H1 (cell line): ENCODE results near the gene PHACTR1. TPM values are rescaled to one million over a fixed set of nuclear protein-coding genes. Genes with fewer than 3 reads are reported as not detected.

Experiments
- CTCF ChIA-PET: fragments of 300-600 bp; sonication (Branson Sonifier 250); formaldehyde crosslinking; loops from one replicate; lab custom pipeline; 2021; ENCODE audit not compliant: partially characterized antibody; lab: Charles Lee
- POLR2A ChIA-PET: fragments of 300-600 bp; sonication (Branson Sonifier 250); formaldehyde crosslinking; loops from one replicate; lab custom pipeline; 2021; ENCODE audit warnings: inconsistent platforms; ENCODE audit not compliant: partially characterized antibody; lab: Charles Lee
- DNase-seq, 2 experiments: peaks; one replicate each; pipeline versions ENCODE4 v3.0.0 to v3.0.0-alpha.2; 2010 to 2022; ENCODE audit warnings: low spot score in 2 of 2, low read depth in 1 of 2, mixed read lengths in 1 of 2
- FAIRE-seq: peaks from 2 replicates; lab custom pipeline; 2011; peaks lifted over from hg19 to GRCh38; lab: Jason Lieb, UNC
- H2AFZ ChIP-seq: 2 replicates; pipeline ENCODE4 v1.8.1; 2012; ENCODE audit warnings: low read length, inconsistent platforms
- H2AK5ac ChIP-seq: 2 replicates; pipeline ENCODE4 v1.6.1; 2013; ENCODE audit warnings: low read depth, low read length
- H2BK120ac ChIP-seq: replicated peaks from 2 replicates; pipeline ENCODE3; 2013; ENCODE audit warnings: low read depth, low read length, inconsistent platforms
- H2BK12ac ChIP-seq: 2 replicates; pipeline ENCODE4 v1.6.1; 2013; ENCODE audit warnings: low read depth, low read length
- H2BK15ac ChIP-seq: 2 replicates; pipeline ENCODE4 v1.6.1; 2013; ENCODE audit warnings: low read length
- H2BK20ac ChIP-seq: 2 replicates; pipeline ENCODE4 v1.6.1; 2013; ENCODE audit warnings: low read length
- H2BK5ac ChIP-seq: 2 replicates; pipeline ENCODE4 v1.6.1; 2013; ENCODE audit warnings: low read depth, low read length
- H3K14ac ChIP-seq: 2 replicates; pipeline ENCODE4 v1.6.1; 2013; ENCODE audit warnings: inconsistent platforms; ENCODE audit not compliant: insufficient read length
- H3K18ac ChIP-seq: 2 replicates; pipeline ENCODE4 v1.6.1; 2013; ENCODE audit warnings: low read length; ENCODE audit errors: extremely low read depth
- H3K23ac ChIP-seq: 2 replicates; pipeline ENCODE4 v1.6.1; 2013; ENCODE audit warnings: inconsistent platforms; ENCODE audit not compliant: insufficient read length
- H3K23me2 ChIP-seq: 2 replicates; pipeline ENCODE4 v1.6.1; 2013; ENCODE audit warnings: low read depth, low read length
- H3K27ac ChIP-seq: 2 replicates; pipeline ENCODE4 v1.6.1; 2011; ENCODE audit warnings: low read depth, low read length, inconsistent platforms
- H3K27me3 ChIP-seq, 4 experiments: replicated peaks in 1 of 4; 1 replicate in 1 of 4; 2 replicates in 3 of 4; pipeline versions ENCODE4 v1.6.1 to v1.8.1; 2011 to 2013; ENCODE audit warnings: low read length in 3 of 4, mild to moderate bottlenecking in 3 of 4, inconsistent platforms in 2 of 4, mixed read lengths in 2 of 4, moderate library complexity in 1 of 4; ENCODE audit not compliant: control insufficient read depth in 3 of 4, insufficient read depth in 3 of 4; ENCODE audit errors: extremely low read depth in 1 of 4
- H3K36me3 ChIP-seq, 4 experiments: 2 replicates each; pipeline versions ENCODE4 v1.6.1 to v1.8.1; 2011 to 2013; ENCODE audit warnings: mild to moderate bottlenecking in 4 of 4, low read length in 3 of 4, moderate library complexity in 2 of 4, control low read depth in 1 of 4, inconsistent platforms in 1 of 4; ENCODE audit not compliant: insufficient read depth in 4 of 4, control insufficient read depth in 2 of 4
- H3K4ac ChIP-seq: replicated peaks from 2 replicates; pipeline ENCODE3; 2013; ENCODE audit warnings: low read length, low read depth, mixed read lengths, inconsistent platforms; ENCODE audit not compliant: insufficient read length
- H3K4me1 ChIP-seq, 4 experiments: replicated peaks in 1 of 4; 1 replicate in 1 of 4; 2 replicates in 3 of 4; pipeline versions ENCODE4 v1.6.1 to v1.8.1; 2011 to 2013; ENCODE audit warnings: low read length in 3 of 4, inconsistent platforms in 2 of 4, mixed read lengths in 1 of 4; ENCODE audit not compliant: insufficient read depth in 4 of 4, control insufficient read depth in 3 of 4
- H3K4me2 ChIP-seq, 2 experiments: 2 replicates each; pipeline versions ENCODE4 v1.6.1 to v1.8.1; 2011 to 2013; ENCODE audit warnings: low read depth in 2 of 2, low read length in 2 of 2, control low read depth in 1 of 2, inconsistent platforms in 1 of 2, mild to moderate bottlenecking in 1 of 2; ENCODE audit not compliant: insufficient read depth in 1 of 2
- H3K4me3 ChIP-seq, 4 experiments: fragments of 200-600, 300-600 bp in 1 of 4; sonication (generic), shearing (Covaris generic), sonication (Bioruptor Twin) in 1 of 4; 2 replicates each; pipeline versions ENCODE4 v1.5.1 to v1.8.1; 2011 to 2016; ENCODE audit warnings: low read length in 4 of 4, low read depth in 3 of 4, control low read depth in 2 of 4, inconsistent platforms in 2 of 4, mild to moderate bottlenecking in 2 of 4, mixed read lengths in 1 of 4, moderate library complexity in 1 of 4; ENCODE audit not compliant: insufficient read depth in 2 of 4; ENCODE audit errors: extremely low read depth in 1 of 4
- H3K56ac ChIP-seq: replicated peaks from 2 replicates; pipeline ENCODE3; 2013; ENCODE audit warnings: low read depth, mild to moderate bottlenecking, mixed read lengths, low read length, inconsistent platforms; ENCODE audit not compliant: insufficient read length
- H3K79me1 ChIP-seq: 2 replicates; pipeline ENCODE4 v1.6.1; 2013; ENCODE audit warnings: low read depth, low read length, control low read depth
- H3K79me2 ChIP-seq, 2 experiments: 2 replicates each; pipeline versions ENCODE4 v1.6.1 to v1.8.1; 2012 to 2013; ENCODE audit warnings: low read length in 2 of 2, mild to moderate bottlenecking in 2 of 2, inconsistent platforms in 1 of 2; ENCODE audit not compliant: insufficient read depth in 2 of 2, control insufficient read depth in 1 of 2
- H3K9ac ChIP-seq, 4 experiments: replicated peaks in 1 of 4; 1 replicate in 1 of 4; 2 replicates in 3 of 4; pipeline versions ENCODE4 v1.6.1 to v1.8.1; 2011 to 2013; ENCODE audit warnings: low read depth in 3 of 4, low read length in 3 of 4, control low read depth in 2 of 4, mild to moderate bottlenecking in 2 of 4, moderate library complexity in 2 of 4, inconsistent platforms in 1 of 4; ENCODE audit errors: extremely low read depth in 1 of 4
- H3K9me3 ChIP-seq, 2 experiments: 2 replicates each; pipeline versions ENCODE4 v1.6.1 to v1.8.1; 2012 to 2013; ENCODE audit warnings: mild to moderate bottlenecking in 2 of 2, moderate library complexity in 2 of 2, control low read depth in 1 of 2, inconsistent platforms in 1 of 2, low read depth in 1 of 2, low read length in 1 of 2, mixed read lengths in 1 of 2; ENCODE audit not compliant: insufficient read depth in 2 of 2
- H4K20me1 ChIP-seq, 2 experiments: replicated peaks in 1 of 2; 2 replicates each; pipeline versions ENCODE3 to v1.8.1; 2011 to 2013; ENCODE audit warnings: inconsistent platforms in 2 of 2, low read length in 2 of 2, mild to moderate bottlenecking in 1 of 2; ENCODE audit not compliant: insufficient read depth in 2 of 2, control insufficient read depth in 1 of 2
- H4K5ac ChIP-seq: 2 replicates; pipeline ENCODE4 v1.6.1; 2013; ENCODE audit warnings: low read length, low read depth, mixed read lengths, inconsistent platforms; ENCODE audit not compliant: insufficient read length
- H4K8ac ChIP-seq: 2 replicates; pipeline ENCODE4 v1.8.0; 2013; ENCODE audit warnings: mild to moderate bottlenecking, moderate library complexity, low read length, inconsistent platforms; ENCODE audit not compliant: insufficient read depth; ENCODE audit errors: extremely low read depth
- H4K91ac ChIP-seq: replicated peaks from 2 replicates; pipeline ENCODE3; 2013; ENCODE audit warnings: low read length, mixed read lengths, inconsistent platforms; ENCODE audit not compliant: insufficient read length
- ATF2 ChIP-seq: IDR thresholded peaks from 2 replicates; pipeline ENCODE4 v1.6.1; 2012; ENCODE audit warnings: low read length, inconsistent platforms
- BRCA1 ChIP-seq: IDR thresholded peaks from 2 replicates; pipeline ENCODE4 v1.6.1; 2012; ENCODE audit warnings: low read depth, low read length, improper control_type of control experiment
- CEBPB ChIP-seq: IDR thresholded peaks from 2 replicates; pipeline ENCODE4 v1.6.1; 2012; ENCODE audit warnings: low read depth, low read length
- HDAC6 ChIP-seq: IDR thresholded peaks from one replicate; pipeline ENCODE4 v1.7.1; 2012; ENCODE audit warnings: low read depth, mild to moderate bottlenecking, inconsistent platforms, low read length, moderate library complexity
- JUN ChIP-seq: IDR thresholded peaks from 2 replicates; pipeline ENCODE4 v1.6.1; 2011; ENCODE audit warnings: low read depth, mild to moderate bottlenecking, improper control_type of control experiment, low read length
- MAFK ChIP-seq: IDR thresholded peaks from 2 replicates; pipeline ENCODE4 v1.6.1; 2012; ENCODE audit warnings: low read depth, mild to moderate bottlenecking, improper control_type of control experiment, low read length
- POU5F1 ChIP-seq: IDR thresholded peaks from 2 replicates; pipeline ENCODE4 v1.6.1; 2011; ENCODE audit warnings: low read depth, mild to moderate bottlenecking, low read length, moderate library complexity
- SUZ12 ChIP-seq: fragments of 200-600 bp; sonication (generic); IDR thresholded peaks from 2 replicates; pipeline ENCODE4 v1.6.1; 2012; ENCODE audit warnings: mild to moderate bottlenecking, inconsistent platforms, low read length, moderate library complexity, mixed read lengths
- WGBS, 2 experiments: shearing (Covaris generic) in 1 of 2; methylation state at CpG; one replicate each; pipeline versions ENCODE4 v1.1.6 to v1.1.7; 2013 to 2015; ENCODE audit warnings: low lambda C conversion rate in 2 of 2, mixed read lengths in 2 of 2, inconsistent platforms in 1 of 2, low coverage in 1 of 2, missing lambda C conversion rate in 1 of 2; ENCODE audit not compliant: insufficient replicate concordance in 2 of 2, insufficient coverage in 1 of 2, insufficient read length in 1 of 2; ENCODE audit errors: extremely low coverage in 1 of 2, missing lambda C conversion rate in 1 of 2; 5-methylcytosine and 5-hydroxymethylcytosine counted together
- polyA plus RNA-seq, 7 experiments: library from polyadenylated mRNA; depleted of rRNA in 3 of 7; stranded (reverse) in 5 of 7; unstranded in 2 of 7; fragments of >200 nt in 5 of 7; fragments of 200-250 nt in 2 of 7; gene quantifications; 1 replicate in 5 of 7; 2 replicates in 1 of 7; 4 replicates in 1 of 7; pipeline versions ENCODE4 v1.2.1 to v1.2.3, GENCODE V29; 2011 to 2013; ENCODE audit warnings: missing spikeins in 2 of 7, mixed read lengths in 2 of 7
- total RNA-seq: library from RNA; stranded (reverse); fragmentation: NEBNext Ultra II Directional; extraction: Animal tissue kit (Norgen Biotek cat#: 25700); gene quantifications from 2 replicates; pipeline ENCODE4 v1.2.1, GENCODE V29; 2021

Gene PHACTR1
- total and polyA plus RNA-seq, 2 of the 8 experiments (the other 6 are each of a cell fraction or from before 2014, with no cell fraction given): 3.9 to 17.1 TPM

GRCh38 chr6:13268913-13269518 lies 552.4 kb downstream of the PHACTR1 start:
- Histone ChIP-seq H3K56ac (no peak overlapping the region), H3K9ac (no peak overlapping the region), H3K9me3 (no peaks in the 10 kb centered on the region), H3K79me2 (no peaks in the 10 kb centered on the region; a peak in 1 of 4 replicates), H3K36me3 (no peaks in the 10 kb centered on the region; a peak in 1 of 8 replicates), H2BK120ac (no peak overlapping the region), H4K20me1 (peaks cover 0 to 2% of the 10 kb centered on the region in 2 experiments), H3K4me3 (no peak overlapping the region), H3K4me2 (no peak overlapping the region), H3K14ac (no peak overlapping the region), H3K23ac (no peak overlapping the region), H3K4me1 (peaks cover 0 to 6% (median under 1%) of the 10 kb centered on the region in 4 experiments; a peak in 1 of 7 replicates), H4K5ac (no peak overlapping the region), H3K23me2 (no peaks in the 10 kb centered on the region), H2AFZ (no peak overlapping the region), H2BK20ac (no peak overlapping the region), H2BK12ac (no peak overlapping the region), H4K8ac (no peak overlapping the region), H3K4ac (no peak overlapping the region), H2AK5ac (no peak overlapping the region), H2BK15ac (no peak overlapping the region), H3K18ac (no peak overlapping the region), H2BK5ac (no peak overlapping the region), H3K79me1 (no peaks in the 10 kb centered on the region), H3K27me3 (no peaks in the 10 kb centered on the region), H3K27ac (no peak overlapping the region), H4K91ac (no peak overlapping the region)
- DNase-seq (no peak), FAIRE-seq (no peak)
- TF ChIP-seq JUN (no peak), CEBPB (peak; percentile 82), SUZ12 (no peak), ATF2 (no peak), MAFK (no peak), POU5F1 (no peak), BRCA1 (no peak), HDAC6 (no peak)
- WGBS, 2 experiments: 77% methylated on average over 8 of the region's 8 CpGs; no CpG with 5 or more reads in 1 of the 2 experiments
- ChIA-PET POLR2A (interaction anchor here (1.7 kb wide), 1 partner anchor 10 kb away, joined by 3 read pairs; no protein-coding TSS in a partner anchor), CTCF (interaction anchor here (0.9 to 1.7 kb wide), 6 partner anchors 9 to 318 kb away, joined by 3 to 4 read pairs (median 3); no protein-coding TSS in a partner anchor)
